NCI-H1417 (cell line): Measurements from ENCODE around the gene FGF21.
"Not testable (repeated sequence)": the region's sequence is repeated elsewhere in the genome, so short reads cannot be mapped to it uniquely, and the experiment has no call there.

Experiments used
- DNase-seq, 3 experiments: peaks; one replicate each; lab custom pipeline; 2025; lab: John Stamatoyannopoulos, UW

Gene FGF21

GRCh38 chr19:48755084-48755641 lies at the start of gene FGF21:
Gene FGF21, plus strand, starts transcription at chr19:48755524. Its CDS starts 713 bp downstream, at chr19:48756237.
- peak in 1 of 3 experiments; percentile 14 for DNase-seq

GRCh38 chr19:48708471-48708870 lies 46.9 kb upstream of the FGF21 start:
- no peak for DNase-seq

GRCh38 chr19:48711106-48711662 lies 44.1 kb upstream of the FGF21 start:
- no peak for DNase-seq

- DNase-seq: peak in 2 of 3 experiments; percentile 32 to 38
These were observed 42.1 kb upstream of the FGF21 start for GRCh38 chr19:48713041-48713863.

- DNase-seq: peak; percentile 99 to 100 (median 100)
These were observed 41.2 kb upstream of the FGF21 start for GRCh38 chr19:48713864-48714755.

- DNase-seq: no peak
These were observed 40.3 kb upstream of the FGF21 start for GRCh38 chr19:48714759-48715675.

- no peak for DNase-seq
These were observed 39.6 kb upstream of the FGF21 start for GRCh38 chr19:48715681-48716171.

GRCh38 chr19:48716562-48717291 lies 38.6 kb upstream of the FGF21 start:
- peak in 2 of 3 experiments; percentile 35 to 65 for DNase-seq

- not testable (repeated sequence) for DNase-seq
These were observed 37.2 kb upstream of the FGF21 start for GRCh38 chr19:48718106-48718505.

- no peak for DNase-seq
These were observed 36.6 kb upstream of the FGF21 start for GRCh38 chr19:48718711-48719231.

GRCh38 chr19:48719263-48720171 lies 35.8 kb upstream of the FGF21 start, which contains the start of gene MAMSTR:
Gene MAMSTR, minus strand, starts transcription at chr19:48719725. Its CDS starts 694 bp downstream, at chr19:48719031.
- DNase-seq: no peak

GRCh38 chr19:48720251-48720612 lies 35.1 kb upstream of the FGF21 start:
- DNase-seq: no peak

- DNase-seq: peak; percentile 97 to 100 (median 99)
These were observed 34.6 kb upstream of the FGF21 start for GRCh38 chr19:48720613-48721296.

GRCh38 chr19:48722196-48722708 lies 33.1 kb upstream of the FGF21 start:
- no peak for DNase-seq

- peak in 2 of 3 experiments; percentile 36 to 46 for DNase-seq
These were observed 30.2 kb upstream of the FGF21 start for GRCh38 chr19:48724796-48725753.

- no peak for DNase-seq
These were observed 28.8 kb upstream of the FGF21 start for GRCh38 chr19:48726556-48726955.
